ENCODE measurements around the gene ARL17B. TPM values are rescaled to one million over a fixed set of nuclear protein-coding genes. Genes with fewer than 3 reads are reported as not detected.
"Not testable (repeated sequence)": the region's sequence is repeated elsewhere in the genome, so short reads cannot be mapped to it uniquely, and the experiment has no call there.

The ARL17B gene
- total and polyA plus RNA-seq, 2 of the 8 experiments (the other 6 are each of a cell fraction or from before 2014, with no cell fraction given), result 5.4 to 21.6 TPM

DNA sequence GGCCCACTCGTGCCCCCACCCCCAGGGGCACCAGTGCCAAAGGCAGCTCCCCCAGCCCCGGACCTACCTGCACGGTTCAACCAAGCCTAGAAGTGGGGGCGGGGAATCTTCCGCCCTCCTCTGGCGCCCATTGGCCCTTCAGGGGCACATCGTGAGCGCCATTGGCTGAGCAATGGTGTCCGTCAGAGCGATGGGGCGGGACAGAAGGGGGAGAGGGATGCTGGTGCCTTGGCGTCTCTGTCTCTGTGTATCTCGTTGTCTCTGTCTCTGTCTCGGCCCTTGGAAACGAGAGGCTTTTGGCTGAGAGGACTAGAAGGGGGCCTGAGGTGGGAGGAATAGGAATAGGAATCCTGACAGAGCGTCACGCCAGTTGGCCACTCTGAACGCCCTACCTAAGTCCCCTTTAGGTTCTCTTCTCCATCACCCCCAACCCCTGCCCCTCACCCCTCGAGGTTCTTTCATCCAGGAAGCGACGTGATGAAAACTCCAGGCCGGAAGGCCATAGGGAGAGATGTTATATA is 136.2 kb downstream of the ARL17B start:
- H3K23ac ChIP-seq (ENCODE audit: insufficient read length); H3K4me1 ChIP-seq (replicated peaks in 1 of 4; ENCODE audit: control insufficient read depth in 3 of 4, insufficient read depth in 4 of 4, low read length in 3 of 4); H2BK15ac ChIP-seq (ENCODE audit: low read length); H3K27me3 ChIP-seq (replicated peaks in 1 of 4; ENCODE audit: control insufficient read depth in 3 of 4, extremely low read depth in 1 of 4, insufficient read depth in 3 of 4, low read length in 3 of 4); POLR2A ChIA-PET (ENCODE audit: partially characterized antibody); H3K18ac ChIP-seq (ENCODE audit: extremely low read depth, low read length); H4K91ac ChIP-seq (replicated peaks; ENCODE audit: insufficient read length, low read length); H3K79me1 ChIP-seq (ENCODE audit: low read depth, low read length); H3K23me2 ChIP-seq (ENCODE audit: low read depth, low read length); H2BK20ac ChIP-seq (ENCODE audit: low read length); H2BK12ac ChIP-seq (ENCODE audit: low read depth, low read length); H4K8ac ChIP-seq (ENCODE audit: extremely low read depth, insufficient read depth, low read length); H3K56ac ChIP-seq (replicated peaks; ENCODE audit: insufficient read length, low read depth, low read length); H3K9me3 ChIP-seq (ENCODE audit: insufficient read depth in 2 of 2, low read depth in 1 of 2, low read length in 1 of 2); CTCF ChIA-PET (ENCODE audit: partially characterized antibody); H2BK5ac ChIP-seq (ENCODE audit: low read depth, low read length); H4K20me1 ChIP-seq (replicated peaks in 1 of 2; ENCODE audit: control insufficient read depth in 1 of 2, insufficient read depth in 2 of 2, low read length in 2 of 2); H3K4ac ChIP-seq (replicated peaks; ENCODE audit: insufficient read length, low read depth, low read length); H4K5ac ChIP-seq (ENCODE audit: insufficient read length, low read depth, low read length); H2AK5ac ChIP-seq (ENCODE audit: low read depth, low read length); H2AFZ ChIP-seq (ENCODE audit: low read length); H3K27ac ChIP-seq (ENCODE audit: low read depth, low read length); H3K14ac ChIP-seq (ENCODE audit: insufficient read length); H3K36me3 ChIP-seq (ENCODE audit: control insufficient read depth in 2 of 4, insufficient read depth in 4 of 4, low read length in 3 of 4); H2BK120ac ChIP-seq (replicated peaks; ENCODE audit: low read depth, low read length): not testable (repeated sequence)
- peak; percentile 90 to 100 for DNase-seq (ENCODE audit: low read depth in 1 of 2, low spot score in 2 of 2)
- FAIRE-seq, result peak; percentile 45
- Histone ChIP-seq H3K4me2 (ENCODE audit: insufficient read depth in 1 of 2, low read depth in 2 of 2, low read length in 2 of 2) (peak overlapping the region; percentile 56 to 60), H3K79me2 (ENCODE audit: control insufficient read depth in 1 of 2, insufficient read depth in 2 of 2, low read length in 2 of 2) (peaks cover 0 to 18% of the 10 kb centered on the region in 2 experiments; a peak in 2 of 4 replicates), H3K9ac (replicated peaks in 1 of 4; ENCODE audit: extremely low read depth in 1 of 4, low read depth in 3 of 4, low read length in 3 of 4) (peak overlapping the region in 1 of 4 experiments; percentile 19; a peak in 2 of 7 replicates), H3K4me3 (ENCODE audit: extremely low read depth in 1 of 4, insufficient read depth in 2 of 4, low read depth in 3 of 4, low read length in 4 of 4) (peak overlapping the region; percentile 32 to 73 (median 52); a peak in 7 of 8 replicates)
- 9% methylated on average over 21 of the region's 22 CpGs; no CpG with 5 or more reads in 1 of the 2 experiments for WGBS, 2 experiments (ENCODE audit: extremely low coverage in 1 of 2, insufficient coverage in 1 of 2, insufficient read length in 1 of 2, insufficient replicate concordance in 2 of 2, low coverage in 1 of 2, low lambda C conversion rate in 2 of 2, missing lambda C conversion rate in 1 of 2)
- peak; percentile 40; the same call in 1 of the 2 replicates for TF ChIP-seq CREB1 (IDR thresholded peaks at IDR 0.05)
- TF ChIP-seq, protein P1, sequence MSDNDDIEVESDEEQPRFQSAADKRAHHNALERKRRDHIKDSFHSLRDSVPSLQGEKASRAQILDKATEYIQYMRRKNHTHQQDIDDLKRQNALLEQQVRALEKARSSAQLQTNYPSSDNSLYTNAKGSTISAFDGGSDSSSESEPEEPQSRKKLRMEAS (IDR thresholded peaks at IDR 0.05), result 0 out of 2 replicates have a peak, but pooled peaks have one; percentile 9
- TF ChIP-seq SP1 (IDR thresholded peaks at IDR 0.05; ENCODE audit: low read depth, low read length), result peak; percentile 96
- TF ChIP-seq KDM1A (IDR thresholded peaks at IDR 0.05; ENCODE audit: borderline replicate concordance, low read length), result peak; percentile 38; the same call in 1 of the 2 replicates
- TF ChIP-seq PHF8 (conservative IDR thresholded peaks at IDR 0.05; ENCODE audit: low read depth, low read length), result 0 out of 2 replicates have a peak, but pooled peaks have one; percentile 23
- TF ChIP-seq CHD2 (IDR thresholded peaks at IDR 0.05; ENCODE audit: low read length), result peak; percentile 89
- peak; percentile 76 for TF ChIP-seq SP2 (IDR thresholded peaks at IDR 0.05; ENCODE audit: low read length)
- TF ChIP-seq RBBP5 (IDR thresholded peaks at IDR 0.05; ENCODE audit: borderline replicate concordance, low read depth, low read length), result peak; percentile 74; the same call in 1 of the 2 replicates
- peak; percentile 51 for TF ChIP-seq TAF1 (IDR thresholded peaks at IDR 0.05; ENCODE audit: low read depth, low read length)
- peak; percentile 56 for TF ChIP-seq ASH2L (IDR thresholded peaks at IDR 0.05; ENCODE audit: low read length)
